Stimulated activated CD4-positive, alpha-beta T cell treated with anti-CD3 and anti-CD28 coated beads, TNF-alpha, amount 100 ng/mL, for 1 hour (primary cell): ENCODE results near the gene RHBDD3.
"Not testable (repeated sequence)": the region's sequence is repeated elsewhere in the genome, so short reads cannot be mapped to it uniquely, and the experiment has no call there.

Experiments used
- DNase-seq, 3 donors: peaks; one replicate each; pipeline ENCODE4 v3.0.0-alpha.2; 2020; ENCODE audit warnings: low read depth in 3 of 3, low spot score in 1 of 3

The RHBDD3 gene

GRCh38 chr22:29219409-29219782, 48.4 kb downstream of the RHBDD3 start:
- not testable (repeated sequence) for DNase-seq

DNA sequence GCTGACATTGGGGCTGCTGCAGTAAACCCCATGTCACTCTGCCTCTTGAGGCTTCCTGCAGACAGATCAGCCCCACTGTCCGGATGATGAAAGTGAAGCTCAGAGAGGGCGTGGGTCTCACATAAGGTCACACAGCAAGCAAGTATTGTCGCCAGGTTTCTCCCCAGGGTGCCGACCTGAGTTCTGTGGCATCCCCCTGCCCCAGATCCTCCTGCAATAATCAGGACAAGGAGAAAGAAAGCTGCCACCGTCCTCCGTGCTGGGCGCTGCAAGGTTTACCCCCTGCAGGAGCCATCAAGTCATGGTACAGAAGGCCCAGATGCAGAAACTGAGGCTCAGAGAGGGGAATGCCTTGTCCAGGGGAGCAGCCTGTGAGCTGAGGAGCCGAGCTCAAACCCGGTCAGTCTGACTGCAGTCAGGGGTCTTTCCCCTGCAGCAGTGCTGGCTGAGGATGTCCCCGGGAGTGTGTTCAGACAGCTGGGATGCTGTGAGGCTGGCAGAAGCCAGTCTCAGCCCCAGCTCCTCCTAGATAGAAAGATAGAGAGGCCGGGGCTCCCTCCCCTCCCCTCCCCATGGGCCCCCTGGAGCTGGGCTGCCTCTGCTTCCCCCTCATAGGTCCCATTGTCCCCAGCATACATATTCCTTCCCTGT, 48.9 kb downstream of the RHBDD3 start:
- no peak for DNase-seq

DNA sequence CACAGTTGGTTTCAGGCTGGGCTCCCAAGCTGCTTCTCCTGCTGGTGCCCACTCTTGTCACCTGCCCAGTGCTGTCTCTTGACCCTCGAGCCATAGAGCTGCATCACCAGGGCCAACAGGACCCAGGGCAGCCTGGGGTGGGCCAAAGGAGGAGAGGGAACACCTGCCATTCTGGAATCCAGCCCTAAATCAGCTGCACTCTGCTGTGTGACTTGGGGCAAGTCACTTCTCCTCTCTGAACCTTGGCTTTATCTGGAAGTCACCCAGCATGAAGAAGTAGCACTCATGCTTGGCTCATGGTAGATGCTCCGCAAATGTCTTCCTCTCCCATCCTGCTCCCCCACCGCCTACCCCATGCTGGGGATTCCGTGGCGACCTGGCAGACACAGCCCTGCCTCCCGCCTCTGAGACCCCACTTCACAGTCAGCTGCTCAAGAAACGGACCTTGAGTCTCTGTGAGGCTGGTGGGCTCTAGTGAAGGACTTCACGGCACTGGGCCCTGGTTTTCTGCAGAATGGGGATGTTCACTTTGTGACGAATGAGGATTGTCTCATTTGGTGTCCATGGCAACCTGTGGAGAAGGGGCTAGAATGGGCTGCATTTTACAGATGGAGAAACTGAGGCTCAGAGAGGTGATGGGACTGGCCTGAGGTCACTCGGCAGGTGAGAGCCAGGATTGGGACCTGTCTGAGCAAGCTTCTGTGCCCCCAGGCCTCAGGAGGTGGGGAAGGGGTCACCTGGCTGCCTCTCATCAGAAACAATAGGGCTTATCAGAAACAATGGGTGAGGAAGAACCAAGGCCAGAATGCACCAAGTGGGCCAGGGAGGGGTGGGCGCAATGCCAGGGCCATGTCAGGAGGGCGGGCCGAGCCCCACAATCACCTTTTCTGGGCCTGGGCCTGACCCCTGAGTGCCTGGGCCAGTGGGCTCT, 49.7 kb downstream of the RHBDD3 start:
- no peak for DNase-seq

DNA sequence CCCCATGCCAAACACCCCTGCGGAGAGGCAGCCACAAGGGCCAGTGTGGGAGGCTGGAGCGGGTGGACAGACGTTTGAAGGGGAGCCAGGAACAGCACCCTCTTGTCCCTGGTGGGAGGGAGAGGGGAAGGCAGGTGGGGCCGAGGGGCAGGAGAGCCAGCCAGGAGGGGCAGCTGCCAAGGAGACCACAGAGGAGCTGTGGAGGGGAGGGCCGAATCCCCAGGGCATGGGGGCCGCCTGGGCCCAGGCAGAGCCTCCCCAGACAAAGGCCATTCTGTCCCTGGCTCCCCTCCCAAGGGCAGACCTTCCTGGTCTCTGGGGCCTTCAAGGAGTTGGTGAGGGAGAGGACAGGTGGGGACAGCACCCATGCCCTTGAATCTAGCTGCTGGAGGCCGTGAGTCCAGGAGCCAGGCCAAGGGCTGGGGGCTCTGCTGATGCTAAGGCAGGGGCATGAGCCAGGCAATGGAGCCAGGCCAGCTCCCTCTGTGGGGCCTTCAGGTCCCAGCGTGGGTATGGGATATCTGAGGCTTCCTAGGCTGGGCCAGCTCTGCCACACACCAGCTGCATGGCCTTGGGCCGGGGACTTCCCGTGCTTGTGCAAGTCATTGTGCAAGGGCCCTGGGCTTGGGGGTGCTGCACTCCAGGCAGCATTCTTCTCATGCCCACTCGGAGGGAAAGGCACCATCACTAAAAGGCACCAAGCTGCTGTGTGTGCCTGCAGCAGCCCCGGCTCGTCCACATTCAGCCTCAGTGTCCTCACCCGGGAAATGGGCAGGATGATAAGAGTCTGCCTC, 50.7 kb downstream of the RHBDD3 start:
- DNase-seq = no peak

GRCh38 chr22:29216011-29216872, 51.5 kb downstream of the RHBDD3 start:
- no peak for DNase-seq

- no peak for DNase-seq
These were observed 52.5 kb downstream of the RHBDD3 start for GRCh38 chr22:29215012-29215860.

DNA sequence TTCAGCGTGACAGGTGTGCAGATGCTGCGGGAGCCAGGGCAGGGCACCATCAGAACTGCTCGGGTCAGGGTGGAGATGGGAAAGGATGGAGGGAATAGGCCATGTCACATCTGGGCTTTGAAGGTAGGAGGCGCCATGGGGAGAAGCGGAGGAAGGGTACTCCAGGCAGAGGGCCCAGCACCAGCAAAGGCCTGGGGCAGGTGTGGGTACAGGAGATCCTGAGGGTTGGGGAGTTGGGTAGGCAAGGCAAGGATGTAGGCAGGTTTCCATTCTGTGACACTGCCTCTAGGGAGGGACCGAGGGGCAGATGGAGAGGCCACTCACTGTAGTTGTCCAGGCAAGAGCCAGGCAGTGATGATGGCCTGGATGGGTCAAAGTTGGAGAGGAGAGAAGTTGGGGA, 53.5 kb downstream of the RHBDD3 start:
- no peak for DNase-seq

DNA sequence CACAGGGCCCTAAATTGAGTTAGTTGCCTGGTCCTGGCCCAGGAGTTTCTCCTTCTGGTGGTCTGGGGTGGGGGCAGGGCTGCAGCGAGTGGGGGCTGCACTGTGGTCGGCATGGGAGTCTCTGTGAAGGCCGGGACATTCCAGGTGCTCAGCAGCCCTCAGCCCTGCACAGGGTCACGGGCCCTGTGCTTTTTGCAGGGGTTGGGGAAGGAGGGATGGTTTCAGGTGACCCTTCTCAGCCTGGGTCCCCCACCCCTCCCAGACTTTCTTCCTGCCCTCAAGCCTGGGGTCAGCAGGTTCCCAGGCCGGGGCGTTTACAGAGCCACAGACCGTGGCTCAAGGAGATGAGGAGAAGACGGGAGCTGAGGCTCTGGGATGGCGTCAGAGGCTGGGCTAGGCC, 54.3 kb downstream of the RHBDD3 start:
- DNase-seq = no peak

DNA sequence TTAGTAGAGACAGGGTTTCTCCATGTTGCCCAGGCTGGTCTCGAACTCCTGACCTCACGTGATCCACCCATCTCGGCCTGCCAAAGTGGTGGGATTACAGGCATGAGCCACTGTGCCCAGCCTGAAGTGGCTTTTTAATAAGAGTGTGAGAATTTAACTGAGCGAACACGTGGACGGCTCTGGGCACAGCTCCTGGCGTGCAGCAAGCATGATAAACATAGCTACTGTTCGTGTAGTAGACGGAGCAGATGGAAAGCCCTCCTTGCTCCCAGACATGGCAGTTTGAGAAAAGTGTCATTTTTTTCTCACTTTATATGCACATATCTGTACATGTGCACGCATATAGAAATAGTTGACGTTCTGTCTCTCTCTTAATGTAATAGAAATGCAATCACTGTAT, 55.0 kb downstream of the RHBDD3 start:
- DNase-seq = no peak

DNA sequence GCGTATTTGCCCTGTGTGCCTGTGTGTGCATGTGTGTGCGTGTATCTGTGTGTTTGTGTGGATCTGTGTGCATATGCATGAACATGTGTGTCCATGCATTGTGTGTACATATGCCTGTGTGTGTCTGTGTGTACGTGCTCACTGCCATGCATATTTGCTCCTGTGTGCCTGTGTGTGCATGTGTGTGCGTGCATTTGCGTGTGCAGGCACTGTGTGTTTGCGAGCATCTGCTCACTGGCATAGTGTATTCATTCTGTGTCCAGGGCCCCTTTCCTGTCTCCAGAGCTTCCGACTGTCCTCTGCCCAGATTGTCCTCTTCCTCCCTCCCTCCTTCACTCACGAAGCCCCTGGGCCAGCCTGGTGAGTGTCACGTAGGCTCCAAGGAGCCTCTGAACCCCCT, 56.3 kb downstream of the RHBDD3 start:
- DNase-seq = no peak

DNA sequence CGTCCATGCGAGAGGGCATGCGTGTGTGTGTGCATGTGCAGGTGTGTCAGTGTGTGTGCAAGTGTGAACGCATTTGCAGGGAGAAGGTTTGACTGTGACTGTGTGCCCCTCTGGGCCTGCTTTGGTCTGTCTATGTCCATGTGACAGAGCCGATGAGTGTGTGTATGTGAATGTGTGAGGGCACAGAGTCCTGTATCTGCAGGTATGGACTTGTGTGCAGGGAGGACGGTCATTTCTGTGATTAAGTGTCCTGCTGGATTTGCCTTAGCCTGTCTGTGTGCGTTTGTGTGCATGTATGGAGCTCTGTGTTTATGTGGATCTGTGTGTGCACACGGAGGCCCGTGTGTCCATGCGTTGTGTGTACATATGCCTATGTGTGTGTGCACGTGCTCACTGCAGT, 56.7 kb downstream of the RHBDD3 start:
- DNase-seq = no peak
